HepG2 (cell line): ENCODE data around the gene LRP10. TPM values are rescaled to one million over a fixed set of nuclear protein-coding genes. Genes with fewer than 3 reads are reported as not detected.

Experiments
- ARNT ChIP-seq: fragments of 450-650 bp; IDR thresholded peaks from 2 replicates; pipeline ENCODE4 v1.6.1; 2017
- CCAR2 ChIP-seq: fragments of 200-400 bp; formaldehyde crosslinking; optimal IDR thresholded peaks from 2 replicates; pipeline ENCODE3; 2018; ENCODE audit warnings: low read depth, mild to moderate bottlenecking, low read length, moderate library complexity
- HMGA1 ChIP-seq: sonication (generic); formaldehyde crosslinking; conservative IDR thresholded peaks from 2 replicates; pipeline ENCODE4 v1.4.0; 2020; ENCODE audit warnings: missing genetic modification reagents
- HNF1B ChIP-seq: sonication (generic); formaldehyde crosslinking; IDR thresholded peaks from 2 replicates; pipeline ENCODE4 v1.5.1; 2020; ENCODE audit warnings: mild to moderate bottlenecking, moderate library complexity, missing genetic modification reagents
- IRF9 ChIP-seq: sonication (generic); formaldehyde crosslinking; IDR thresholded peaks from 2 replicates; pipeline ENCODE4 v1.8.0; 2022; ENCODE audit warnings: missing genetic modification reagents, mild to moderate bottlenecking, borderline replicate concordance
- ISL2 ChIP-seq: sonication (generic); formaldehyde crosslinking; IDR thresholded peaks from 2 replicates; pipeline ENCODE4 v1.5.0; 2020; ENCODE audit warnings: missing genetic modification reagents
- MAX ChIP-seq: IDR thresholded peaks from 2 replicates; pipeline ENCODE4 v1.6.1; 2012; ENCODE audit warnings: inconsistent platforms
- MED13 ChIP-seq: sonication (generic); formaldehyde crosslinking; IDR thresholded peaks from 2 replicates; pipeline ENCODE4 v1.5.0; 2020; ENCODE audit warnings: missing genetic modification reagents
- MEIS1 ChIP-seq: sonication (generic); formaldehyde crosslinking; IDR thresholded peaks from 2 replicates; pipeline ENCODE4 v1.9.0; 2021; ENCODE audit warnings: mild to moderate bottlenecking, missing genetic modification reagents, moderate library complexity, borderline replicate concordance
- MXD4 ChIP-seq: IDR thresholded peaks from 2 replicates; pipeline ENCODE4 v1.6.1; 2016; ENCODE audit warnings: mild to moderate bottlenecking, missing biosample characterization, missing genetic modification reagents
- POLR2AphosphoS5 ChIP-seq: IDR thresholded peaks from 2 replicates; pipeline ENCODE4 v1.6.1; 2012; ENCODE audit warnings: low read depth, low read length
- ZBTB26 ChIP-seq: IDR thresholded peaks from 2 replicates; pipeline ENCODE4 v1.6.1; 2016; ENCODE audit warnings: missing compliant biosample characterization, missing genetic modification reagents, borderline replicate concordance
- ZFP36 ChIP-seq: fragments of 150-350 bp; IDR thresholded peaks from 2 replicates; pipeline ENCODE4 v1.6.1; 2018; ENCODE audit warnings: borderline replicate concordance, low read length, low read depth; ENCODE audit not compliant: partially characterized antibody
- ZHX2 ChIP-seq, 2 experiments: sonication (generic) in 1 of 2; formaldehyde crosslinking in 1 of 2; IDR thresholded peaks; 2 replicates each; pipeline versions ENCODE4 v1.6.1 to v1.9.0; 2014 to 2022; ENCODE audit warnings: antibody characterized with exemption in 1 of 2, borderline replicate concordance in 1 of 2, inconsistent platforms in 1 of 2, low read depth in 1 of 2, missing genetic modification reagents in 1 of 2
- ZMYM3 ChIP-seq: sonication (generic); formaldehyde crosslinking; IDR thresholded peaks from 2 replicates; pipeline ENCODE4 v1.5.1; 2020; ENCODE audit warnings: mild to moderate bottlenecking, missing genetic modification reagents
- ZNF558 ChIP-seq: sonication (generic); formaldehyde crosslinking; IDR thresholded peaks from 2 replicates; pipeline ENCODE4 v1.9.0; 2022; ENCODE audit warnings: mild to moderate bottlenecking, missing genetic modification reagents, borderline replicate concordance
- ZNF761 ChIP-seq: sonication (generic); formaldehyde crosslinking; conservative IDR thresholded peaks from 2 replicates; pipeline ENCODE4 v1.4.0; 2020; ENCODE audit warnings: mild to moderate bottlenecking, missing genetic modification reagents
- ZSCAN22 ChIP-seq: sonication (generic); formaldehyde crosslinking; IDR thresholded peaks from 2 replicates; pipeline ENCODE4 v1.4.0; 2020; ENCODE audit warnings: mild to moderate bottlenecking, missing genetic modification reagents
- polyA plus RNA-seq, 8 experiments: library from polyadenylated mRNA; depleted of rRNA in 3 of 8; stranded (reverse) in 7 of 8; unstranded in 1 of 8; fragments of >200 nt; fragmentation: Illumina TruSeq in 4 of 8; extraction: Trizol in 4 of 8; gene quantifications; 2 replicates each; pipeline versions ENCODE4 v1.2.1 to v1.2.3, GENCODE V29; 2011 to 2016; ENCODE audit warnings: low read depth in 4 of 8, missing spikeins in 1 of 8, mixed read lengths in 1 of 8; ENCODE audit not compliant: insufficient read depth in 1 of 8
- total RNA-seq, 5 experiments: library from RNA; depleted of rRNA; stranded (reverse); fragments of >200 nt; fragmentation: Illumina TruSeq; extraction: Trizol; gene quantifications; 2 replicates each; pipeline ENCODE4 v1.2.3, GENCODE V29; 2016; ENCODE audit warnings: low read depth in 1 of 5

Gene LRP10
- total and polyA plus RNA-seq, 2 of the 13 experiments (the other 11 are each of a cell fraction or from before 2014, with no cell fraction given): 16.9 to 45.2 TPM

- no peak for TF ChIP-seq HNF1B
- TF ChIP-seq MAX: no peak
- TF ChIP-seq ZNF761: no peak
- TF ChIP-seq ISL2: no peak; the same call in 1 of the 2 replicates
- no peak for TF ChIP-seq IRF9 (CRISPR knock-in tag)
- no peak for TF ChIP-seq ZSCAN22 (CRISPR knock-in tag)
- no peak for TF ChIP-seq HMGA1 (CRISPR knock-in tag)
- no peak for TF ChIP-seq ZFP36
- no peak for TF ChIP-seq ZBTB26 (CRISPR knock-in tag)
- peak; percentile 12; the same call in 1 of the 2 replicates for TF ChIP-seq POLR2AphosphoS5
- no peak for TF ChIP-seq ARNT
- TF ChIP-seq ZMYM3: no peak; the same call in 1 of the 2 replicates
- no peak for TF ChIP-seq MED13 (CRISPR knock-in tag)
- TF ChIP-seq MEIS1 (CRISPR knock-in tag): no peak
- TF ChIP-seq ZNF558: no peak
- TF ChIP-seq MXD4 (CRISPR knock-in tag): no peak
- TF ChIP-seq CCAR2: no peak
- TF ChIP-seq ZHX2 (IDR thresholded peaks at IDR 0.05; ENCODE audit: low read depth): no peak
- TF ChIP-seq ZHX2 (CRISPR knock-in tag; IDR thresholded peaks at IDR 0.05; ENCODE audit: borderline replicate concordance): no peak
These were observed 35.0 kb upstream of the LRP10 start, which contains the start of gene MMP14 (continued) for GRCh38 chr14:22836301-22837113.
